DND-41 (cell line): ENCODE measurements around the gene FHOD1.

Experiments used
- EZH2 ChIP-seq: IDR thresholded peaks from 3 replicates; pipeline ENCODE4 v1.6.1; 2012; ENCODE audit warnings: borderline replicate concordance, low read depth, mild to moderate bottlenecking, moderate library complexity, low read length, inconsistent platforms; ENCODE audit not compliant: severe bottlenecking
- TF ChIP-seq, protein P1 (sequence below): IDR thresholded peaks from 2 replicates; pipeline ENCODE4 v1.5.1; 2012; ENCODE audit warnings: borderline replicate concordance, low read length, moderate library complexity, mild to moderate bottlenecking; ENCODE audit not compliant: poor library complexity, severe bottlenecking; ENCODE audit errors: extremely low read depth

GRCh38 chr16:67252609-67253497, 5.6 kb upstream of the FHOD1 start:
- TF ChIP-seq, protein P1, sequence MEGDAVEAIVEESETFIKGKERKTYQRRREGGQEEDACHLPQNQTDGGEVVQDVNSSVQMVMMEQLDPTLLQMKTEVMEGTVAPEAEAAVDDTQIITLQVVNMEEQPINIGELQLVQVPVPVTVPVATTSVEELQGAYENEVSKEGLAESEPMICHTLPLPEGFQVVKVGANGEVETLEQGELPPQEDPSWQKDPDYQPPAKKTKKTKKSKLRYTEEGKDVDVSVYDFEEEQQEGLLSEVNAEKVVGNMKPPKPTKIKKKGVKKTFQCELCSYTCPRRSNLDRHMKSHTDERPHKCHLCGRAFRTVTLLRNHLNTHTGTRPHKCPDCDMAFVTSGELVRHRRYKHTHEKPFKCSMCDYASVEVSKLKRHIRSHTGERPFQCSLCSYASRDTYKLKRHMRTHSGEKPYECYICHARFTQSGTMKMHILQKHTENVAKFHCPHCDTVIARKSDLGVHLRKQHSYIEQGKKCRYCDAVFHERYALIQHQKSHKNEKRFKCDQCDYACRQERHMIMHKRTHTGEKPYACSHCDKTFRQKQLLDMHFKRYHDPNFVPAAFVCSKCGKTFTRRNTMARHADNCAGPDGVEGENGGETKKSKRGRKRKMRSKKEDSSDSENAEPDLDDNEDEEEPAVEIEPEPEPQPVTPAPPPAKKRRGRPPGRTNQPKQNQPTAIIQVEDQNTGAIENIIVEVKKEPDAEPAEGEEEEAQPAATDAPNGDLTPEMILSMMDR: no peak
- no peak for TF ChIP-seq EZH2
